ENCODE results near the gene SORBS1. TPM values are rescaled to one million over a fixed set of nuclear protein-coding genes. Genes with fewer than 3 reads are reported as not detected.

SORBS1 gene
- total and polyA plus RNA-seq, 2 donors (not counting 1 experiment from before 2014, with no cell fraction given) = 0.21 to 1.5 TPM

- H3K4me2 ChIP-seq (replicated peaks; ENCODE audit: low read depth, low read length, poor library complexity, severe bottlenecking) = peak overlapping the region; percentile 12
- CTCF ChIA-PET = interaction anchor here (1.0 kb wide), 1 partner anchor 88 kb away, joined by 3 read pairs; no protein-coding TSS in a partner anchor
- peaks cover 60% of the 10 kb centered on the region for H4K20me1 ChIP-seq (ENCODE audit: control insufficient read depth, insufficient read depth, low read length, poor library complexity, severe bottlenecking)
- no peak overlapping the region for H2AFZ ChIP-seq (ENCODE audit: insufficient read depth, low read depth, low read length, poor library complexity, severe bottlenecking)
- POLR2A ChIA-PET = no interaction called here
- H3K9me3 Mint-ChIP-seq (ENCODE audit: insufficient read depth) = no peaks in the 10 kb centered on the region
- H3K4me3 ChIP-seq (ENCODE audit: control extremely low read depth in 1 of 5, extremely low read depth in 1 of 5, insufficient read depth in 1 of 5, low read depth in 2 of 5, low read length in 4 of 5) = no peak overlapping the region
- no peak overlapping the region for H3K9ac ChIP-seq (ENCODE audit: low read length)
- WGBS (ENCODE audit: insufficient coverage) = no CpG with 5 or more reads among the region's 1 CpG
- no peaks in the 10 kb centered on the region for H3K27me3 Mint-ChIP-seq
- no peaks in the 10 kb centered on the region for H3K9me3 ChIP-seq (ENCODE audit: control extremely low read depth in 1 of 3, control insufficient read depth in 2 of 3, insufficient read depth in 1 of 3, low read length in 2 of 3)
- intact Hi-C loops (cut with micrococcal nuclease) = no loop called here
- peak overlapping the region; percentile 62 for H3K27ac Mint-ChIP-seq
- TF ChIP-seq EZH2 (IDR thresholded peaks at IDR 0.05; ENCODE audit: borderline replicate concordance, insufficient read depth, low read depth, low read length, poor library complexity, severe bottlenecking) (no peak), CTCF (IDR thresholded peaks at IDR 0.05) (no peak)
- ATAC-seq (ENCODE audit: low read depth) (no peak), DNase-seq (no peak)
- H3K4me1 ChIP-seq (ENCODE audit: control insufficient read depth in 2 of 2, insufficient read depth in 2 of 2, low read length in 2 of 2) = peaks cover 32 to 43% of the 10 kb centered on the region in 2 donors
- H3K79me2 ChIP-seq (ENCODE audit: control insufficient read depth, insufficient read depth, low read length) = peaks cover 90% of the 10 kb centered on the region
- H3K36me3 ChIP-seq (replicated peaks in 1 of 2; ENCODE audit: control extremely low read depth in 1 of 2, control insufficient read depth in 1 of 2, extremely low read depth in 1 of 2, insufficient read depth in 2 of 2, low read length in 1 of 2) = peaks cover 4 to 6% of the 10 kb centered on the region in 2 experiments
- peaks cover 62% of the 10 kb centered on the region for H3K4me1 Mint-ChIP-seq
- H3K4me3 Mint-ChIP-seq = peak overlapping the region; percentile 9
- H3K27ac ChIP-seq (ENCODE audit: low read length in 2 of 2) = peak overlapping the region in 1 of 2 donors; percentile 33
- no peaks in the 10 kb centered on the region for H3K27me3 ChIP-seq (replicated peaks in 1 of 4; ENCODE audit: control extremely low read depth in 1 of 4, control insufficient read depth in 3 of 4, insufficient read depth in 4 of 4, low read length in 3 of 4)
Observed at GRCh38 chr10:95275726-95276366, 285.3 kb downstream of the SORBS1 start.
